Left lung (tissue), 10 donors: ENCODE results near the gene DVL1. TPM values are rescaled to one million over a fixed set of nuclear protein-coding genes. Genes with fewer than 3 reads are reported as not detected.

Source experiments
- ATAC-seq: fragments of 200-7000 bp; cut with Tn5 transposase; one replicate; pipeline ENCODE4 v1.9.1; 2020; ENCODE audit warnings: moderate library complexity
- DNase-seq, 4 donors: peaks; one replicate each; pipeline ENCODE4 v3.0.0-alpha.2; 2013 to 2020
- H3K27ac ChIP-seq, 2 donors: fragments of 200-600 bp; sonication (generic) in 1 of 2; one replicate each; pipeline versions ENCODE4 v1.5.0 to v1.8.0; 2020 to 2021
- H3K27me3 ChIP-seq, 2 donors: fragments of 200-600 bp; sonication (generic) in 1 of 2; one replicate each; pipeline versions ENCODE4 v1.5.0 to v1.8.0; 2020 to 2021
- H3K36me3 ChIP-seq, 2 donors: fragments of 200-600 bp; sonication (generic) in 1 of 2; one replicate each; pipeline versions ENCODE4 v1.5.0 to v1.8.0; 2020 to 2021
- H3K4me1 ChIP-seq, 2 donors: fragments of 200-600 bp; one replicate each; pipeline ENCODE4 v1.8.0; 2021
- H3K4me3 ChIP-seq, 2 donors: fragments of 200-600 bp; sonication (generic) in 1 of 2; one replicate each; pipeline versions ENCODE4 v1.5.0 to v1.8.0; 2020 to 2021; ENCODE audit warnings: mild to moderate bottlenecking in 1 of 2
- H3K9me3 ChIP-seq, 2 donors: fragments of 200-600 bp; sonication (generic) in 1 of 2; one replicate each; pipeline versions ENCODE4 v1.5.0 to v1.8.0; 2020 to 2021
- intact Hi-C, 2 donors: fragments of 100-400 bp; cut with DNase I; formaldehyde crosslinking; loops; one replicate each; pipeline versions ENCODE4 v1.11.2 to v1.14.2; 2022
- polyA plus RNA-seq, 6 donors: library from polyadenylated mRNA; unstranded; fragments of 120-200 nt; gene quantifications; one replicate each; pipeline ENCODE4 v1.2.1, GENCODE V29; 2013; ENCODE audit not compliant: insufficient read length in 6 of 6
- total RNA-seq, 2 donors: library from RNA; stranded (reverse); fragmentation: NEBNext Ultra II Directional; extraction: Animal tissue kit (Norgen Biotek cat#: 25700); gene quantifications; one replicate each; pipeline ENCODE4 v1.2.1, GENCODE V29; 2021
- TF ChIP-seq, protein P1 (sequence below), 2 donors: fragments of 200-600 bp; sonication (generic) in 1 of 2; IDR thresholded peaks; one replicate each; pipeline versions ENCODE4 v1.5.0 to v1.8.0; 2021; ENCODE audit warnings: antibody characterized with exemption in 2 of 2
- donor health status: DM: no; HTN: yes; CAD: no.
- donor health status: DM: no; HTN: no; CAD: no.

Gene DVL1
- total and polyA plus RNA-seq, 8 donors: 20.6 to 81.2 (median 30.4) TPM

DNA sequence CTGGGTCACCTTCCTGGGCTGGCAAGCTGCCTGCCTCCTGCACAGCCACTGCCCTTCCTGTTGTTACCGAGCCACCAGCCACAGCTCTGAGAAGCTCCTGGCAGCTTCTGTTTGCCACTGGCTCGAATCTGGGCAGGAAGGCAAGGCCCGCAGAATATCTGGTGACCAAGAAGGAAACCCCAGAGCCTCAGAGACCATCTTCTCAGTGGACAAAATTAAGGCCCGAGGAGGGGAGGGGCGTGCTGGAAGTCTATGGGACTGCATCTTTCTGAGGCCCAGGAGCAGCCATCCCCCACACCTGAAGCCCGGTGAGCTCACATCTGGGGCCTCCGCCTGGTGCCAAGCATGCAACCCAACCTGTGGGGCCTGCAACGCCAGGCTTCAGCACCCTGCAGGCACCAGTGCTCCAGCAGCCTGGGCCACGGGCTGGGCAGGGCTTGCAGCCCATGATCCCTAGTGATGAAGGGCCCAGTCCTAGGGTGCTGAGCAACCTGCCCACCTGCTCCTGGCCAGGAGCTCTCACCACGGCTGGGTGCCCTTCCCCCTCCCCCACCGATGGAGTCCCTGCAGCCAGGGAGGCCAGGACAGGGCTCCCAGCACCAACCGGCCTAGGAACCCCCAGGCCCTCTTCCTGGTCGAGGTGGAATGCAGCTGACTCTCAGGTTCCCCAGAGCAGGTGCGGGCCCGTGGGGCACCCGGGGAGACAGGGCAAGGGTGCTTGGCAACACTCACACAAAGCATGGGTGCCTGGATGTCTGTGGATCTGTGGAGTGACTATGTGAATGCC is 23.7 kb downstream of the DVL1 start:
- TF ChIP-seq, protein P1, sequence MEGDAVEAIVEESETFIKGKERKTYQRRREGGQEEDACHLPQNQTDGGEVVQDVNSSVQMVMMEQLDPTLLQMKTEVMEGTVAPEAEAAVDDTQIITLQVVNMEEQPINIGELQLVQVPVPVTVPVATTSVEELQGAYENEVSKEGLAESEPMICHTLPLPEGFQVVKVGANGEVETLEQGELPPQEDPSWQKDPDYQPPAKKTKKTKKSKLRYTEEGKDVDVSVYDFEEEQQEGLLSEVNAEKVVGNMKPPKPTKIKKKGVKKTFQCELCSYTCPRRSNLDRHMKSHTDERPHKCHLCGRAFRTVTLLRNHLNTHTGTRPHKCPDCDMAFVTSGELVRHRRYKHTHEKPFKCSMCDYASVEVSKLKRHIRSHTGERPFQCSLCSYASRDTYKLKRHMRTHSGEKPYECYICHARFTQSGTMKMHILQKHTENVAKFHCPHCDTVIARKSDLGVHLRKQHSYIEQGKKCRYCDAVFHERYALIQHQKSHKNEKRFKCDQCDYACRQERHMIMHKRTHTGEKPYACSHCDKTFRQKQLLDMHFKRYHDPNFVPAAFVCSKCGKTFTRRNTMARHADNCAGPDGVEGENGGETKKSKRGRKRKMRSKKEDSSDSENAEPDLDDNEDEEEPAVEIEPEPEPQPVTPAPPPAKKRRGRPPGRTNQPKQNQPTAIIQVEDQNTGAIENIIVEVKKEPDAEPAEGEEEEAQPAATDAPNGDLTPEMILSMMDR (IDR thresholded peaks at IDR 0.05): no peak
- H3K4me3 ChIP-seq: peak overlapping the region; percentile 97 to 100
- H3K36me3 ChIP-seq: peaks cover 0 to 39% of the 10 kb centered on the region in 2 donors
- DNase-seq (no peak), ATAC-seq (peak; percentile 40)
- intact Hi-C loops: no loop called here
- peak overlapping the region; percentile 82 to 86 for H3K27ac ChIP-seq
- no peaks in the 10 kb centered on the region for H3K27me3 ChIP-seq
- peaks cover 12 to 46% of the 10 kb centered on the region in 2 donors for H3K4me1 ChIP-seq
- H3K9me3 ChIP-seq: no peaks in the 10 kb centered on the region

DNA sequence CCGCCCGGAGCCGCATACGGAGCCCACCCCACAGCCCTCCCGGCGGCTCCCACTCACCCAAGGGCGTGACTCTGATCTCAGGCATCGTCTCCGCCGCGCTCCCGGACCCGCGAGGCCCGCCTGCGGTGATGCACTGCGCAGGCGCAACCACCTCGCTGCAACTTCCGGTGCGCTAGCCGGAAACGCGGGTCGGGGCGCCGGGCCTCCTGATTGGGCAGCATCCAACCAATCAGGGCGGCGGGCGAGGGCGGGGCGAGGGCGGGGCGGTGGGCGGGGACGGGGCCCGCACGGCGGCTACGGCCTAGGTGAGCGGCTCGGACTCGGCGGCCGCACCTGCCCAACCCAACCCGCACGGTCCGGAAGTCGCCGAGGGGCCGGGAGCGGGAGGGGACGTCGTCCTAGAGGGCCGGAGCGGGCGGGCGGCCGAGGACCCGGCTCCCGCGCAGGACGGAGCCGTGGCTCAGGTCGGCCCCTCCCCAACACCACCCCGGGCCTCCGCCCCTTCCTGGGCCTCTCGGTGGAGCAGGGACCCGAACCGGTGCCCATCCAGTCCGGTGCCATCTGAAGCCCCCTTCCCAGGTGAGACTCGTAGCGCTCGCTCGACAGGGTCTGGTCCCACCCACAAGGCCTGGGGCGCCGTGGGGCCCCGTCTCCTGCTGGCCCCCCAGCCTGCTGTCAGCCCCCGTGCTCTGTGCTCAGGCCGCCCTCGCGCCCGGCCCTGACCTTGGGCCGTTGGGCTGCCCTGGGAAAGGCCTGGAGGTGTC is 24.5 kb downstream of the DVL1 start, which contains the start of the genes CPTP and INTS11:
CPTP (plus strand) TSS at position 279 of the 764 bp plus-strand sequence. CDS start 2,109 bp downstream, outside the sequence.
INTS11 (minus strand) TSS at position 137 of the 764 bp plus-strand sequence; CDS start at position 85, 52 bp downstream.
- Histone ChIP-seq H3K27ac (peak within 1 kb of the TSS; percentile 82 to 86), H3K27me3 (no peaks in the 10 kb centered on the region), H3K4me1 (peaks cover 12 to 49% of the 10 kb centered on the region in 2 donors), H3K4me3 (peak within 1 kb of the TSS; percentile 97 to 100), H3K9me3 (no peaks in the 10 kb centered on the region), H3K36me3 (peaks cover 0 to 46% of the 10 kb centered on the region in 2 donors)
- TF ChIP-seq, protein P1 (IDR thresholded peaks at IDR 0.05): no peak
- peak; percentile 85 to 95 (median 94) for DNase-seq
- ATAC-seq: peak; percentile 92
- intact Hi-C loops: no loop called here

- no peaks in the 10 kb centered on the region for H3K27me3 ChIP-seq
- peaks cover 0 to 52% of the 10 kb centered on the region in 2 donors for H3K36me3 ChIP-seq
- intact Hi-C loops: no loop called here
- H3K4me1 ChIP-seq: peaks cover 12 to 50% of the 10 kb centered on the region in 2 donors
- peak overlapping the region; percentile 97 to 100 for H3K4me3 ChIP-seq
- no peaks in the 10 kb centered on the region for H3K9me3 ChIP-seq
- TF ChIP-seq, protein P1 (IDR thresholded peaks at IDR 0.05): no peak
- no peak for ATAC-seq
- DNase-seq: no peak
- peak overlapping the region; percentile 44 to 86 for H3K27ac ChIP-seq
Observed at GRCh38 chr1:1324084-1324523, 25.1 kb downstream of the DVL1 start.

DNA sequence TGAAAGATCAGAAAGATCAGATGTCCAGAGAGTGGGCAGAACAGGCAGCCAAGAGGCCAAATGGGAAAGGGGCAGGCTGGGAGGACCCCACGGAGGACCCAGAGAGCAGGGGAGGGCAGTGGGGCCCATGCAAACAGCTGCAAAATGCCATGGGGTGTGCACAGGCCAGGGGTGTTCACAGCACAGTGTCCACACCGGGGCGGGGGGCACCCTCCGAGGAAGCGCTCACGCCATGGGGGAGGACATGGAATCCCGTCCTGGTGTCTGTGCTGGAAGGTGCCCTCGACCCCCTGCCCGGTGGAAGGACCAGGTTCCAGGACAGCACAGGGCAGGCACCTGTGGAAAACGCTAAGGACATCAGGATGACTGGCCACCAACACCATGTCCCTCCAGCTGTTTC is 26.3 kb downstream of the DVL1 start:
- no peaks in the 10 kb centered on the region for H3K9me3 ChIP-seq
- no peaks in the 10 kb centered on the region for H3K27me3 ChIP-seq
- no peak for DNase-seq
- peak overlapping the region in 1 of 2 donors; percentile 13 for H3K4me3 ChIP-seq
- H3K36me3 ChIP-seq: peaks cover 0 to 51% of the 10 kb centered on the region in 2 donors
- ATAC-seq: no peak
- H3K27ac ChIP-seq: no peak overlapping the region
- intact Hi-C loops: no loop called here
- H3K4me1 ChIP-seq: peaks cover 19 to 62% of the 10 kb centered on the region in 2 donors
- TF ChIP-seq, protein P1 (IDR thresholded peaks at IDR 0.05): no peak
